RWPE2 (cell line): Measurements from ENCODE around the gene CDH16.

ENCODE experiments used
- ATAC-seq: fragments of 200-7000 bp; cut with Tn5 transposase; 3 replicates; pipeline ENCODE4 v1.9.1; 2021; ENCODE audit warnings: low read depth
- DNase-seq: peaks from one replicate; pipeline ENCODE4 v3.0.0-alpha.2; 2020; ENCODE audit warnings: low spot score
- H3K27ac ChIP-seq: fragments of 450-650 bp; 2 replicates; pipeline ENCODE4 v1.5.1; 2017; ENCODE audit warnings: mild to moderate bottlenecking; ENCODE audit not compliant: poor library complexity, severe bottlenecking
- H3K27me3 ChIP-seq: fragments of 250-450 bp; sonication (Bioruptor Pico); 2 replicates; pipeline ENCODE4 v1.5.1; 2021; ENCODE audit warnings: mild to moderate bottlenecking, moderate library complexity; ENCODE audit not compliant: insufficient read depth, poor library complexity, severe bottlenecking
- H3K36me3 ChIP-seq: fragments of 250-450 bp; sonication (Bioruptor Pico); 2 replicates; pipeline ENCODE4 v1.5.1; 2020; ENCODE audit warnings: low read depth, mild to moderate bottlenecking, moderate library complexity
- H3K4me1 ChIP-seq: fragments of 250-450 bp; sonication (Bioruptor Pico); 2 replicates; pipeline ENCODE4 v1.5.1; 2021; ENCODE audit warnings: mild to moderate bottlenecking, moderate library complexity; ENCODE audit not compliant: insufficient read depth, poor library complexity, severe bottlenecking
- H3K4me3 ChIP-seq: fragments of 250-450 bp; sonication (Bioruptor Pico); 2 replicates; pipeline ENCODE4 v1.5.1; 2021; ENCODE audit warnings: mild to moderate bottlenecking, moderate library complexity; ENCODE audit not compliant: severe bottlenecking
- H3K9me3 ChIP-seq: fragments of 250-450 bp; sonication (Bioruptor Pico); 2 replicates; pipeline ENCODE4 v1.5.1; 2021; ENCODE audit warnings: mild to moderate bottlenecking, moderate library complexity; ENCODE audit not compliant: severe bottlenecking
- TF ChIP-seq, protein P1 (sequence below): fragments of 450-650 bp; IDR thresholded peaks from one replicate; pipeline ENCODE4 v1.5.1; 2017; ENCODE audit warnings: mild to moderate bottlenecking, moderate library complexity; ENCODE audit not compliant: poor library complexity, severe bottlenecking

CDH16 gene

DNA sequence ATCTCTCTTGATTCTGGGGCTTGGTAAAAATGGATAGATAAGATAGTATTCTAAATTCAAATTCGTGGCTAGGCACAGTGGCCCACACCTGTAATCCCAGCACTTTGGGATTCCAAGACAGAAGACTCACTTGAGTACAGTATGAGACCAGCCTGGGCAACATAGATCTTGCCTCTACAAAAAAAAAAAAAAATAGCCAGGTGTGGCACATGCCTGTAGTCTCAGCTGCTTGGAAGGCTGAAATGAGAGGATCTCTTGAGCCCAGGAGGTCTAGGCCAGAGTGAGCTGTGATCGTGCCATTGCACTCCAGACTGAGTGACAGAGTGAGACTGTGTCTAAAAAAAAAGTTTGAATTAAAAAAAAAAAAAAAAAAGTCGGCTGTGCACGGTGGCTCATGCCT lies 29.1 kb downstream of the CDH16 start:
- no peaks in the 10 kb centered on the region for H3K4me1 ChIP-seq
- no peaks in the 10 kb centered on the region for H3K9me3 ChIP-seq
- TF ChIP-seq, protein P1, sequence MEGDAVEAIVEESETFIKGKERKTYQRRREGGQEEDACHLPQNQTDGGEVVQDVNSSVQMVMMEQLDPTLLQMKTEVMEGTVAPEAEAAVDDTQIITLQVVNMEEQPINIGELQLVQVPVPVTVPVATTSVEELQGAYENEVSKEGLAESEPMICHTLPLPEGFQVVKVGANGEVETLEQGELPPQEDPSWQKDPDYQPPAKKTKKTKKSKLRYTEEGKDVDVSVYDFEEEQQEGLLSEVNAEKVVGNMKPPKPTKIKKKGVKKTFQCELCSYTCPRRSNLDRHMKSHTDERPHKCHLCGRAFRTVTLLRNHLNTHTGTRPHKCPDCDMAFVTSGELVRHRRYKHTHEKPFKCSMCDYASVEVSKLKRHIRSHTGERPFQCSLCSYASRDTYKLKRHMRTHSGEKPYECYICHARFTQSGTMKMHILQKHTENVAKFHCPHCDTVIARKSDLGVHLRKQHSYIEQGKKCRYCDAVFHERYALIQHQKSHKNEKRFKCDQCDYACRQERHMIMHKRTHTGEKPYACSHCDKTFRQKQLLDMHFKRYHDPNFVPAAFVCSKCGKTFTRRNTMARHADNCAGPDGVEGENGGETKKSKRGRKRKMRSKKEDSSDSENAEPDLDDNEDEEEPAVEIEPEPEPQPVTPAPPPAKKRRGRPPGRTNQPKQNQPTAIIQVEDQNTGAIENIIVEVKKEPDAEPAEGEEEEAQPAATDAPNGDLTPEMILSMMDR, result no peak
- DNase-seq (no peak), ATAC-seq (no peak)
- H3K36me3 ChIP-seq, result peaks cover 49% of the 10 kb centered on the region
- no peak overlapping the region for H3K27ac ChIP-seq
- H3K4me3 ChIP-seq, result no peak overlapping the region
- no peaks in the 10 kb centered on the region for H3K27me3 ChIP-seq

DNA sequence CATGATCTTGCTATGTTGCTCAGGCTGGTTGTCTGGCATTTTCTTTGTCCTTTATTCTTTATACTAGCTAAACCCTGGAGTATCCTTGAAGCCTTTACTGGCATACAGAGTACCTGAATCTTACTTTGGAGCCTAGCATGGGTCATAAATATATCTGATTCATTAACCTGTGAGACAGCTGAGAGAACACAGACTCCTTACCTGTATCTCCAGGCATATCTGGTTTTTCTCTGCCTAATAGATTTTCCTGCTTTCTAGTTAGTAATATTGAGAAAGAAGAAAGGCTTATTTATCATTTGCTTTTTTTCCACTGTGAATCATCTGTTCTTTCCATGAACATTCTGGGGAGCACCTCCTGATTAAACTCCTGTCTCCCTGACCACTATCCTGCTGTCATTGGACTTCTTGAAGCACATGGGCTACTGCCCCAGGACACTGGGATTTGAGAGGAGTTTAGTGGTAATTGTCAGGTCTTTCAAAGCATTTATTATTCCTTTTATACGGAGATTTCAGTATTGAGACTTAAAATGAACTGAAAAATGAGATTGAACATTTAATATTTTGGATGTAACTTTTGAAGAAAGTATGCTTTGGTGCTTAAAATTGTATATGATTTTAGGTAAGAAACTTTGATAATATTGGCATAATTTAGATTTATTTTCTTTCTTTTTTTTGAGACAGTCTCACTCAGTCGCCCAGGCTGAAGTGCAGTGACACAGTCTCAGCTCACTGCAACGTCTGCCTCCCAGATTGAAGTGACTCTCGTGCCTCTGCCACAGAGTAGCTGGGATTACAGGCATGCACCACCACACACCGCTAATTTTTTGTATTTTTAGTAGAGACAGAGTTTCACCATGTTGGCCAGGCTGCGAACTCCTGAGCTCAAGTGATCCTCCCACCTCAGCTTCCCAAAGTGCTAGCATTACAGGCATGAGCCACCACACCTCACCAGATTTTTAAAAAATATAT lies 29.8 kb downstream of the CDH16 start:
- H3K27me3 ChIP-seq, result no peaks in the 10 kb centered on the region
- no peaks in the 10 kb centered on the region for H3K9me3 ChIP-seq
- no peak for ATAC-seq
- no peak for DNase-seq
- H3K4me1 ChIP-seq, result no peaks in the 10 kb centered on the region
- peaks cover 55% of the 10 kb centered on the region for H3K36me3 ChIP-seq
- TF ChIP-seq, protein P1, result no peak
- H3K4me3 ChIP-seq, result no peak overlapping the region
- no peak overlapping the region for H3K27ac ChIP-seq

DNA sequence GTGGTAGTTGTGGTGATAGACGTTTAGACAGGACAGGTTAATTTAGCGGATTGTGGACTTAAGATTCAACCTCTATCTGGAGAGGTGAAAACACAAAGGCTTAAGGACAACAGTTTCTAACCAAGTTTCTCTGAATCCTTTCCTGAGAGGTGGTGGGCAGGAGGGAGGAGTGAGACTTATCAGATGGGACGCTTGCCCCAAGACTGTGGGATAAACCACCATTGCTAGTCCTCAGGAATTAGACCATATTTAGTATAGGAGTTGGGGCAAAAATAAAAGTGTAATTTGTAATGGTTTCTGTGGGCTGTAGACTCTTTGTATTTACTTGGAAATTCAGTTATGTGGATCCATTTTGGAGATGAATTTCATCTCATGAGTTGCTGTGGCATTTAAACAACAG lies 31.8 kb downstream of the CDH16 start:
- DNase-seq, result no peak
- ATAC-seq, result no peak
- Histone ChIP-seq H3K27ac (no peak overlapping the region), H3K36me3 (peaks cover 69% of the 10 kb centered on the region), H3K4me1 (no peaks in the 10 kb centered on the region), H3K9me3 (no peaks in the 10 kb centered on the region), H3K27me3 (no peaks in the 10 kb centered on the region), H3K4me3 (no peak overlapping the region)
- TF ChIP-seq, protein P1, result no peak

DNA sequence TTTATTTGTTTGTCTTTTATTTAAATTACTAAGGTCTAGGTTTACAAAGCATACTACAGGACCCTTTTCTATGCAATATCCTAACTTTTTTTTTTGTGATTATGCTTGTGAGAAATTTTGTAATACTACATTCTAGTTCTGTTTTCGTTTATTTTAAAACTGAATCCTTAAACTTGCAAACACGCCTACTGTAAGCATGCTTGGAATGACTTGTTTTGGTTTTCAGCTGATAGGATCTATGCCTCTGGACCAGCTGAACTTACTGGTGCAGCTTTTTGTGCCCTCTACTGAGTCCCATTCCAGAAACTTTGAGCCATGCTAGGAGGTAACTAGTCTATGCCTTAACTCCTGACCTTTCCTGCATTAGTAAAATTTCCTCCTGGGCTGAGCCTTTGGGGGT lies 32.4 kb downstream of the CDH16 start:
- DNase-seq, result no peak
- H3K4me1 ChIP-seq, result peaks cover 4% of the 10 kb centered on the region
- H3K4me3 ChIP-seq, result no peak overlapping the region
- H3K9me3 ChIP-seq, result no peaks in the 10 kb centered on the region
- peaks cover 68% of the 10 kb centered on the region for H3K36me3 ChIP-seq
- H3K27ac ChIP-seq, result no peak overlapping the region
- H3K27me3 ChIP-seq, result no peaks in the 10 kb centered on the region
- TF ChIP-seq, protein P1, result no peak
- ATAC-seq, result no peak

DNA sequence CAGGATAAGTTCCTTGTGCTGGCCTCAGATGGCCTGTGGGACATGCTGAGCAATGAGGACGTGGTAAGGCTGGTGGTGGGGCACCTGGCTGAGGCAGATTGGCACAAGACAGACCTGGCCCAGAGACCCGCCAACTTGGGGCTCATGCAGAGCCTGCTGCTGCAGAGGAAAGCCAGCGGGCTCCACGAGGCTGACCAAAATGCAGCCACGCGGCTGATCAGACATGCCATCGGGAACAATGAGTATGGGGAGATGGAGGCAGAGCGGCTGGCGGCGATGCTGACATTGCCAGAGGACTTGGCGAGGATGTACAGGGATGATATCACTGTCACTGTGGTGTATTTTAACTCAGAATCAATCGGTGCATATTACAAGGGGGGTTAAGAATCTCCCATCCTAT lies 33.2 kb downstream of the CDH16 start:
- DNase-seq (no peak), ATAC-seq (no peak)
- TF ChIP-seq, protein P1, result no peak
- peaks cover 4% of the 10 kb centered on the region for H3K4me1 ChIP-seq
- peaks cover 66% of the 10 kb centered on the region for H3K36me3 ChIP-seq
- H3K27ac ChIP-seq, result no peak overlapping the region
- H3K4me3 ChIP-seq, result no peak overlapping the region
- H3K9me3 ChIP-seq, result no peaks in the 10 kb centered on the region
- no peaks in the 10 kb centered on the region for H3K27me3 ChIP-seq
